ENCODE measurements around the gene IRGC.

DNA sequence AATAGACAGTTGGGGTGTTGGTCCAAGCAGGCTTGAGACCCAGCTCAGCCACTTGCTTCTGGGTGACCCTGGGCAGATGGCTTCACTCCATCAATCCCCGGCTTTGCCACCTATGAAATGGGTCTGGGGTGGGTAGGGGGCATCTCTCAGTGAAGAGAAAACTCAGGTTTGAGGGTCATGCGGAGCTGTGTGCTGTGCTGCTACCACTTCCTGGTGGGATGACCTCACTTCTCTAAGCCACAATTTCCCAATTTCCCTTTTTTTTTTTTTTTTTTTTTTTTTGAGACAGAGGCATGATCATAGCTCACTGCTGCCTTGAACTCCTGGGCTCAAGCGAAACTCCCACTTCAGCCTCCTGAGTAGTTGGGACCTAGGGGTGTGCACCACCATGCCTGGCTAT is 41.3 kb upstream of the IRGC start:
- TF ChIP-seq, protein P1, sequence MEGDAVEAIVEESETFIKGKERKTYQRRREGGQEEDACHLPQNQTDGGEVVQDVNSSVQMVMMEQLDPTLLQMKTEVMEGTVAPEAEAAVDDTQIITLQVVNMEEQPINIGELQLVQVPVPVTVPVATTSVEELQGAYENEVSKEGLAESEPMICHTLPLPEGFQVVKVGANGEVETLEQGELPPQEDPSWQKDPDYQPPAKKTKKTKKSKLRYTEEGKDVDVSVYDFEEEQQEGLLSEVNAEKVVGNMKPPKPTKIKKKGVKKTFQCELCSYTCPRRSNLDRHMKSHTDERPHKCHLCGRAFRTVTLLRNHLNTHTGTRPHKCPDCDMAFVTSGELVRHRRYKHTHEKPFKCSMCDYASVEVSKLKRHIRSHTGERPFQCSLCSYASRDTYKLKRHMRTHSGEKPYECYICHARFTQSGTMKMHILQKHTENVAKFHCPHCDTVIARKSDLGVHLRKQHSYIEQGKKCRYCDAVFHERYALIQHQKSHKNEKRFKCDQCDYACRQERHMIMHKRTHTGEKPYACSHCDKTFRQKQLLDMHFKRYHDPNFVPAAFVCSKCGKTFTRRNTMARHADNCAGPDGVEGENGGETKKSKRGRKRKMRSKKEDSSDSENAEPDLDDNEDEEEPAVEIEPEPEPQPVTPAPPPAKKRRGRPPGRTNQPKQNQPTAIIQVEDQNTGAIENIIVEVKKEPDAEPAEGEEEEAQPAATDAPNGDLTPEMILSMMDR (IDR thresholded peaks at IDR 0.05; ENCODE audit: poor library complexity, severe bottlenecking): no peak
- TF ChIP-seq POLR2AphosphoS5 (IDR thresholded peaks at IDR 0.05) (no peak), EZH2 (IDR thresholded peaks at IDR 0.05; ENCODE audit: borderline replicate concordance, insufficient read depth, low read length, poor library complexity, severe bottlenecking) (no peak), TAF1 (IDR thresholded peaks at IDR 0.05; ENCODE audit: low read depth) (no peak), RAD21 (conservative IDR thresholded peaks at IDR 0.05) (no peak), MXI1 (conservative IDR thresholded peaks at IDR 0.05; ENCODE audit: poor library complexity, severe bottlenecking) (no peak)
- TF ChIP-seq, protein P2, sequence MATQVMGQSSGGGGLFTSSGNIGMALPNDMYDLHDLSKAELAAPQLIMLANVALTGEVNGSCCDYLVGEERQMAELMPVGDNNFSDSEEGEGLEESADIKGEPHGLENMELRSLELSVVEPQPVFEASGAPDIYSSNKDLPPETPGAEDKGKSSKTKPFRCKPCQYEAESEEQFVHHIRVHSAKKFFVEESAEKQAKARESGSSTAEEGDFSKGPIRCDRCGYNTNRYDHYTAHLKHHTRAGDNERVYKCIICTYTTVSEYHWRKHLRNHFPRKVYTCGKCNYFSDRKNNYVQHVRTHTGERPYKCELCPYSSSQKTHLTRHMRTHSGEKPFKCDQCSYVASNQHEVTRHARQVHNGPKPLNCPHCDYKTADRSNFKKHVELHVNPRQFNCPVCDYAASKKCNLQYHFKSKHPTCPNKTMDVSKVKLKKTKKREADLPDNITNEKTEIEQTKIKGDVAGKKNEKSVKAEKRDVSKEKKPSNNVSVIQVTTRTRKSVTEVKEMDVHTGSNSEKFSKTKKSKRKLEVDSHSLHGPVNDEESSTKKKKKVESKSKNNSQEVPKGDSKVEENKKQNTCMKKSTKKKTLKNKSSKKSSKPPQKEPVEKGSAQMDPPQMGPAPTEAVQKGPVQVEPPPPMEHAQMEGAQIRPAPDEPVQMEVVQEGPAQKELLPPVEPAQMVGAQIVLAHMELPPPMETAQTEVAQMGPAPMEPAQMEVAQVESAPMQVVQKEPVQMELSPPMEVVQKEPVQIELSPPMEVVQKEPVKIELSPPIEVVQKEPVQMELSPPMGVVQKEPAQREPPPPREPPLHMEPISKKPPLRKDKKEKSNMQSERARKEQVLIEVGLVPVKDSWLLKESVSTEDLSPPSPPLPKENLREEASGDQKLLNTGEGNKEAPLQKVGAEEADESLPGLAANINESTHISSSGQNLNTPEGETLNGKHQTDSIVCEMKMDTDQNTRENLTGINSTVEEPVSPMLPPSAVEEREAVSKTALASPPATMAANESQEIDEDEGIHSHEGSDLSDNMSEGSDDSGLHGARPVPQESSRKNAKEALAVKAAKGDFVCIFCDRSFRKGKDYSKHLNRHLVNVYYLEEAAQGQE (IDR thresholded peaks at IDR 0.05; ENCODE audit: borderline replicate concordance): no peak
